Left renal cortex interstitium (tissue), 4 donors: ENCODE data around the gene FOXL1. TPM values are rescaled to one million over a fixed set of nuclear protein-coding genes. Genes with fewer than 3 reads are reported as not detected.

ENCODE experiments used
- DNase-seq, 4 donors: peaks; one replicate each; pipeline ENCODE4 v3.0.0-alpha.2; 2013; ENCODE audit warnings: low read depth in 4 of 4, low spot score in 2 of 4, missing footprints in 1 of 4
- polyA plus RNA-seq, 4 donors: library from polyadenylated mRNA; unstranded; fragments of 120-200 nt; gene quantifications; one replicate each; pipeline ENCODE4 v1.2.1, GENCODE V29; 2013; ENCODE audit not compliant: insufficient read length in 4 of 4

The FOXL1 gene
- polyA plus RNA-seq, 4 donors: 13.5 to 24.2 (median 19.0) TPM

- DNase-seq: no peak
Observed at GRCh38 chr16:86625821-86626220, 47.5 kb downstream of the FOXL1 start.

DNA sequence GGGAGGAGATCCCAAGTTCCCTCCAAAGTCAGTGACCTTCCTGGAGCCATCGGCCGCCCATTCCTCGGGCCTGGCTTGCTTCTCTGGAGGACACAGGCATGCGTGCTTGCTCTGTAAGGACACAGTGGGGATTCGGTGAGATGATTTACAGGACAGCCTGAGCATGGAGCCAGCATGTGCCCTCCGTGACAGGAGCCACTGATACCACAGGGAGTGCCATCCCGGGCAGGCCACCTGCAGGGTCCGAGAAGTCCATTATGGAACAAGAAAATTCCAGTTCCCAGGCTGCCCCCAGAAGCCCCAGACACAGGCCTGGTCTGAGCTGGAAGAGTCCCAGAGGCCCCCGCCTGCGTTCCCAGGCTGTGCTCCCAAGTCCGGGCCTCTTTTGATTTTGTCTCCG is 47.9 kb downstream of the FOXL1 start:
- DNase-seq: no peak

- no peak for DNase-seq
Observed at GRCh38 chr16:86626966-86627365, 48.6 kb downstream of the FOXL1 start.

GRCh38 chr16:86628614-86629013 is 50.3 kb downstream of the FOXL1 start:
- no peak for DNase-seq

- DNase-seq: no peak
Observed at GRCh38 chr16:86630471-86630870, 52.1 kb downstream of the FOXL1 start.

DNA sequence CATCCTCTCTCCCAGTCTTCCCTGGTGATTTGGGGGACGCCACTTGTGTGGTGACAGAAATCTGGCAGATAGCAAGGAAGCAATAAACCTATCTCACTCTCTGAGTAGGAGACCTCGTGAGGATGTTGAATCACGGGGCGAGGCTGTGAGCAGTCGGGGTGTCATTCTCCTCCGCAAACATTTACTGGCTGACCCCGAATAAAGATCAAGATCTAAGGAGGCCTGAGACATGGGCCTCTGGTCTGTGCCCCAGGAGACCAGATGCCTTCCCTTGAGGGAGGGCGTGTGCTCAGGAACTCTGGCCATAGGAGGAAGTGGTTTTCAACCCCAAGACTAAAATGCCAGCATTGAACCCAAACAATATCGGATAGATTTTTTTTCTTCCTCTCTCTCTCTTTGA is 53.1 kb downstream of the FOXL1 start:
- DNase-seq: no peak

Other genes starting within 250 kb of the FOXL1 start
- gene FOXF1, start 68.0 kb upstream of the FOXL1 start, polyA plus RNA-seq: under 1 TPM in 2 of 4 donors, not detected in 2; 0.04 to 0.09 TPM
- 10 to 100 TPM; 19.1 to 33.8 (median 28.3) TPM for gene MTHFSD, start 23.3 kb upstream of the FOXL1 start, polyA plus RNA-seq
- gene FOXC2, start 11.7 kb upstream of the FOXL1 start, polyA plus RNA-seq: 10 to 100 TPM; 37.9 to 61.0 (median 46.8) TPM